Heart left ventricle (tissue), 13 donors: ENCODE results near the gene CYP27C1.

Experiments
- CTCF ChIP-seq, 12 donors: fragments of 200-600 bp; sonication (generic) in 4 of 12; IDR thresholded peaks; one replicate each; pipeline versions ENCODE4 v1.5.0 to v1.8.0; 2018 to 2022; ENCODE audit warnings: antibody characterized with exemption in 12 of 12, mild to moderate bottlenecking in 5 of 12
- POLR2A ChIP-seq, 2 donors: fragments of 450-650 bp; IDR thresholded peaks; one replicate each; pipeline ENCODE4 v1.6.1; 2017; ENCODE audit warnings: antibody characterized with exemption in 2 of 2, mild to moderate bottlenecking in 2 of 2, moderate library complexity in 2 of 2
- donor health status: ischemic (EF 13 %, LVEDD 7.1; RV severe dilation, severe dysfunction).
- donor health status: DM: no; HTN: yes; CAD: no.
- donor health status: DM: no; HTN: no; CAD: no.
- donor health status: ischemic (EF 25% LVEDD 6.9; RV normal size, moderate dysfunction).
- donor health status: ischemic (EF 25% LVEDD 5.7; RV mildly dilated, moderate dysfunction).
- donor health status: ischemic (EF 35%, LVEDD 5.7; RV mildly dilated, moderate dysfunction).
- donor health status: nonischemic (EF 11% LVEDD 7.7; RV severe dilation, severe dysfunction).
- donor health status: DM: yes; HTN: yes; CAD: no.
- donor health status: PGD.
- donor health status: ischemic (EF 29% LVEDD 5.4; RV normal size, mild dysfunction).
- donor health status: nonischemic (EF 23%, LVEDD 6.1; RV moderate dilation, normal function).

- no peak for TF ChIP-seq CTCF (IDR thresholded peaks at IDR 0.05)
- TF ChIP-seq POLR2A (IDR thresholded peaks at IDR 0.05), result no peak
Measured at GRCh38 chr2:127161176-127162136, 58.6 kb downstream of the CYP27C1 start.
